HG03175 (cell line): ENCODE measurements around the gene CHMP6.

Experiments
- ATAC-seq: cut with Tn5 transposase; IDR thresholded peaks from one replicate; pipeline ENCODE4 v1.9.1; 2021; ENCODE audit warnings: mild to moderate bottlenecking, moderate library complexity; ENCODE audit not compliant: unreplicated experiment

CHMP6 gene

GRCh38 chr17:80956321-80957190, 35.1 kb upstream of the CHMP6 start:
- ATAC-seq, result no peak

GRCh38 chr17:80957461-80957941, 34.1 kb upstream of the CHMP6 start:
- ATAC-seq, result no peak

GRCh38 chr17:80959330-80960036, 32.2 kb upstream of the CHMP6 start:
- no peak for ATAC-seq

- ATAC-seq, result no peak
These were observed 31.4 kb upstream of the CHMP6 start for GRCh38 chr17:80960037-80960796.

- no peak for ATAC-seq
These were observed 30.7 kb upstream of the CHMP6 start for GRCh38 chr17:80960797-80961452.

- no peak for ATAC-seq
These were observed 29.9 kb upstream of the CHMP6 start for GRCh38 chr17:80961541-80962330.

- ATAC-seq, result no peak
These were observed 29.0 kb upstream of the CHMP6 start for GRCh38 chr17:80962356-80963329.

GRCh38 chr17:80963812-80964543, 27.7 kb upstream of the CHMP6 start:
- no peak for ATAC-seq

- no peak for ATAC-seq
These were observed 27.1 kb upstream of the CHMP6 start for GRCh38 chr17:80964544-80964856.

GRCh38 chr17:80964859-80965580, 26.6 kb upstream of the CHMP6 start:
- no peak for ATAC-seq

- ATAC-seq, result no peak
These were observed 26.0 kb upstream of the CHMP6 start for GRCh38 chr17:80965606-80966005.

GRCh38 chr17:80967404-80967872, 24.2 kb upstream of the CHMP6 start:
- ATAC-seq, result no peak

- ATAC-seq, result no peak
These were observed 23.0 kb upstream of the CHMP6 start for GRCh38 chr17:80968602-80969029.

- no peak for ATAC-seq
These were observed 22.5 kb upstream of the CHMP6 start for GRCh38 chr17:80969030-80969673.

- ATAC-seq, result no peak
These were observed 22.0 kb upstream of the CHMP6 start for GRCh38 chr17:80969674-80970043.

GRCh38 chr17:80970044-80970761, 21.4 kb upstream of the CHMP6 start:
- ATAC-seq, result no peak
